DND-41 (cell line): ENCODE results near the gene SUMO2.

Experiments used
- EZH2 ChIP-seq: IDR thresholded peaks from 3 replicates; pipeline ENCODE4 v1.6.1; 2012; ENCODE audit warnings: borderline replicate concordance, low read depth, mild to moderate bottlenecking, moderate library complexity, low read length, inconsistent platforms; ENCODE audit not compliant: severe bottlenecking
- TF ChIP-seq, protein P1 (sequence below): IDR thresholded peaks from 2 replicates; pipeline ENCODE4 v1.5.1; 2012; ENCODE audit warnings: borderline replicate concordance, low read length, moderate library complexity, mild to moderate bottlenecking; ENCODE audit not compliant: poor library complexity, severe bottlenecking; ENCODE audit errors: extremely low read depth

DNA sequence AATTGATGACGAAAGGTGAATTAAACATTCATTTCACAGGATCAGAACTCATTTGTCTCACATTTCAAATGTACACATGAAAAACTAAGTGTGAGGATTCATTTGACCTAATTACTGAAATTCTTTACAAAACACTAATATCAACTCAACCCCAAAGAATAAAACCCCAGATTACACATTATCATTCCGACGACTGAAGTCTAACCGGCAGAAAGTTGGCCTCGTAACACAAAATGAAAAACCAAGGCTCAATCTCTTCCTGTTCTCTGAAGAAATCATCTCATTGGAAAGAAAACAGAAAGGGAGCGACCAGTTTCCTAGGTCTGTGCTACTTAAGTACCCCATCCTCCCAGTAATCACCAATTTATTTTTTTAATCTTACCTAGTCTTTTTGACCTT lies 30.2 kb downstream of the SUMO2 start:
- TF ChIP-seq, protein P1, sequence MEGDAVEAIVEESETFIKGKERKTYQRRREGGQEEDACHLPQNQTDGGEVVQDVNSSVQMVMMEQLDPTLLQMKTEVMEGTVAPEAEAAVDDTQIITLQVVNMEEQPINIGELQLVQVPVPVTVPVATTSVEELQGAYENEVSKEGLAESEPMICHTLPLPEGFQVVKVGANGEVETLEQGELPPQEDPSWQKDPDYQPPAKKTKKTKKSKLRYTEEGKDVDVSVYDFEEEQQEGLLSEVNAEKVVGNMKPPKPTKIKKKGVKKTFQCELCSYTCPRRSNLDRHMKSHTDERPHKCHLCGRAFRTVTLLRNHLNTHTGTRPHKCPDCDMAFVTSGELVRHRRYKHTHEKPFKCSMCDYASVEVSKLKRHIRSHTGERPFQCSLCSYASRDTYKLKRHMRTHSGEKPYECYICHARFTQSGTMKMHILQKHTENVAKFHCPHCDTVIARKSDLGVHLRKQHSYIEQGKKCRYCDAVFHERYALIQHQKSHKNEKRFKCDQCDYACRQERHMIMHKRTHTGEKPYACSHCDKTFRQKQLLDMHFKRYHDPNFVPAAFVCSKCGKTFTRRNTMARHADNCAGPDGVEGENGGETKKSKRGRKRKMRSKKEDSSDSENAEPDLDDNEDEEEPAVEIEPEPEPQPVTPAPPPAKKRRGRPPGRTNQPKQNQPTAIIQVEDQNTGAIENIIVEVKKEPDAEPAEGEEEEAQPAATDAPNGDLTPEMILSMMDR: no peak
- TF ChIP-seq EZH2: no peak
